MM.1S (cell line): Measurements from ENCODE around the gene ETV2.

Experiments used
- EZH2 ChIP-seq: fragments of 300-600 bp; sonication (generic); optimal IDR thresholded peaks from 2 replicates; pipeline ENCODE3; 2017; ENCODE audit warnings: low read depth, mild to moderate bottlenecking, antibody characterized with exemption, low read length, mixed read lengths
- TF ChIP-seq, protein P1 (sequence below): fragments of 300-600 bp; sonication (generic); IDR thresholded peaks from 2 replicates; pipeline ENCODE4 v1.5.1; 2016; ENCODE audit warnings: antibody characterized with exemption, low read length, mixed read lengths

GRCh38 chr19:35612559-35613321, 28.8 kb upstream of the ETV2 start, which contains the start of gene HAUS5:
- TF ChIP-seq, protein P1, sequence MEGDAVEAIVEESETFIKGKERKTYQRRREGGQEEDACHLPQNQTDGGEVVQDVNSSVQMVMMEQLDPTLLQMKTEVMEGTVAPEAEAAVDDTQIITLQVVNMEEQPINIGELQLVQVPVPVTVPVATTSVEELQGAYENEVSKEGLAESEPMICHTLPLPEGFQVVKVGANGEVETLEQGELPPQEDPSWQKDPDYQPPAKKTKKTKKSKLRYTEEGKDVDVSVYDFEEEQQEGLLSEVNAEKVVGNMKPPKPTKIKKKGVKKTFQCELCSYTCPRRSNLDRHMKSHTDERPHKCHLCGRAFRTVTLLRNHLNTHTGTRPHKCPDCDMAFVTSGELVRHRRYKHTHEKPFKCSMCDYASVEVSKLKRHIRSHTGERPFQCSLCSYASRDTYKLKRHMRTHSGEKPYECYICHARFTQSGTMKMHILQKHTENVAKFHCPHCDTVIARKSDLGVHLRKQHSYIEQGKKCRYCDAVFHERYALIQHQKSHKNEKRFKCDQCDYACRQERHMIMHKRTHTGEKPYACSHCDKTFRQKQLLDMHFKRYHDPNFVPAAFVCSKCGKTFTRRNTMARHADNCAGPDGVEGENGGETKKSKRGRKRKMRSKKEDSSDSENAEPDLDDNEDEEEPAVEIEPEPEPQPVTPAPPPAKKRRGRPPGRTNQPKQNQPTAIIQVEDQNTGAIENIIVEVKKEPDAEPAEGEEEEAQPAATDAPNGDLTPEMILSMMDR = no peak
- TF ChIP-seq EZH2 = no peak
